HepG2 (cell line): ENCODE results near the gene KLB. TPM values are rescaled to one million over a fixed set of nuclear protein-coding genes. Genes with fewer than 3 reads are reported as not detected.

Experiments
- ATAC-seq: fragments of 200-7000 bp; cut with Tn5 transposase; 3 replicates; pipeline ENCODE4 v1.9.1; 2020; ENCODE audit warnings: mild to moderate bottlenecking, moderate library complexity
- BruUV-seq: library from RNA; stranded (reverse); fragments of 400-500 nt; replicated peaks from 2 replicates; lab custom pipeline; 2021; lab: Mats Ljungman, UMichigan
- CTCF ChIA-PET: fragments of 300-600 bp; formaldehyde crosslinking; extraction: SDS; loops from one replicate; lab custom pipeline; 2021; ENCODE audit warnings: low total read pairs, inconsistent platforms, low intra/inter-chr PET ratio; lab: Yijun Ruan, JAX
- POLR2A ChIA-PET: fragments of 350-600 bp; sonication (Branson Sonifier 250); formaldehyde crosslinking; loops from one replicate; lab custom pipeline; 2020; ENCODE audit warnings: antibody characterized with exemption, inconsistent platforms; lab: Yijun Ruan, JAX
- DNase-seq: peaks from one replicate; pipeline ENCODE4 v3.0.0-alpha.2; 2015; ENCODE audit warnings: low spot score
- FAIRE-seq: peaks from 3 replicates; lab custom pipeline; 2011; peaks lifted over from hg19 to GRCh38; lab: Jason Lieb, UNC
- H2AFZ ChIP-seq: one replicate; pipeline ENCODE4 v1.6.1; 2011; ENCODE audit warnings: low read length, inconsistent platforms
- H3K27ac ChIP-seq: fragments of 300-600 bp; 3 replicates; pipeline ENCODE4 v1.8.0; 2011; ENCODE audit warnings: mixed run types, mild to moderate bottlenecking, mixed read lengths, low read length, inconsistent platforms; ENCODE audit not compliant: insufficient read depth; ENCODE audit errors: extremely low read length
- H3K27me3 ChIP-seq, 2 experiments: fragments of 200-600 bp in 1 of 2; 2 replicates in 1 of 2; 3 replicates in 1 of 2; pipeline versions ENCODE4 v1.6.0 to v1.8.0; 2011; ENCODE audit warnings: low read length in 2 of 2, mild to moderate bottlenecking in 2 of 2, moderate library complexity in 2 of 2, inconsistent platforms in 1 of 2; ENCODE audit not compliant: insufficient read depth in 2 of 2, control insufficient read depth in 1 of 2
- H3K36me3 ChIP-seq, 2 experiments: fragments of 200-600 bp in 1 of 2; replicated peaks in 1 of 2; 2 replicates in 1 of 2; 3 replicates in 1 of 2; pipeline versions ENCODE4 v1.5.1 to v1.8.0; 2011; ENCODE audit warnings: low read length in 2 of 2, inconsistent platforms in 1 of 2; ENCODE audit not compliant: insufficient read depth in 2 of 2, control insufficient read depth in 1 of 2
- H3K4me1 ChIP-seq: 2 replicates; pipeline ENCODE4 v1.5.1; 2012; ENCODE audit warnings: low read length, inconsistent platforms; ENCODE audit not compliant: insufficient read depth
- H3K4me2 ChIP-seq: 2 replicates; pipeline ENCODE4 v1.6.0; 2011; ENCODE audit warnings: low read depth, low read length, inconsistent platforms
- H3K4me3 ChIP-seq, 3 experiments: fragments of 200-600 bp in 1 of 3; sonication (generic), shearing (Covaris generic) in 1 of 3; replicated peaks in 1 of 3; 2 replicates each; pipeline ENCODE4 v1.5.1; 2011 to 2016; ENCODE audit warnings: low read length in 3 of 3, inconsistent platforms in 2 of 3, low read depth in 2 of 3, mild to moderate bottlenecking in 2 of 3, control low read depth in 1 of 3, mixed read lengths in 1 of 3; ENCODE audit not compliant: insufficient read depth in 1 of 3
- H3K79me2 ChIP-seq: one replicate; pipeline ENCODE4 v1.6.1; 2011; ENCODE audit warnings: low read length, inconsistent platforms; ENCODE audit not compliant: insufficient read depth
- H3K9ac ChIP-seq: 2 replicates; pipeline ENCODE4 v1.6.0; 2011; ENCODE audit warnings: mild to moderate bottlenecking, low read depth, low read length, inconsistent platforms; ENCODE audit not compliant: insufficient read depth
- H3K9me3 ChIP-seq: 2 replicates; pipeline ENCODE4 v1.5.1; 2012; ENCODE audit warnings: mild to moderate bottlenecking, low read length
- H4K20me1 ChIP-seq: 2 replicates; pipeline ENCODE4 v1.6.0; 2011; ENCODE audit warnings: inconsistent platforms, mild to moderate bottlenecking, low read length, moderate library complexity; ENCODE audit not compliant: insufficient read depth
- CENPT ChIP-seq: sonication (generic); formaldehyde crosslinking; IDR thresholded peaks from 2 replicates; pipeline ENCODE4 v1.8.0; 2022; ENCODE audit warnings: low read depth, mild to moderate bottlenecking, moderate library complexity, missing genetic modification reagents
- GTF3A ChIP-seq: sonication (generic); formaldehyde crosslinking; conservative IDR thresholded peaks from 2 replicates; pipeline ENCODE4 v1.4.0; 2020; ENCODE audit warnings: mild to moderate bottlenecking, missing genetic modification reagents
- NFYC ChIP-seq: IDR thresholded peaks from 2 replicates; pipeline ENCODE4 v1.6.1; 2016; ENCODE audit warnings: missing genetic modification reagents, missing compliant biosample characterization
- POLR2G ChIP-seq: fragments of 200-400 bp; formaldehyde crosslinking; IDR thresholded peaks from 2 replicates; pipeline ENCODE4 v1.6.1; 2018; ENCODE audit warnings: mild to moderate bottlenecking, low read depth, low read length, moderate library complexity
- RBFOX2 ChIP-seq: fragments of 200-400 bp; formaldehyde crosslinking; IDR thresholded peaks from 2 replicates; pipeline ENCODE4 v1.6.1; 2017; ENCODE audit warnings: low read depth, mild to moderate bottlenecking, low read length
- ZNF121 ChIP-seq: sonication (generic); formaldehyde crosslinking; IDR thresholded peaks from 2 replicates; pipeline ENCODE4 v1.5.0; 2020; ENCODE audit warnings: mild to moderate bottlenecking, missing genetic modification reagents
- ZNF770 ChIP-seq: sonication (generic); formaldehyde crosslinking; IDR thresholded peaks from 2 replicates; pipeline ENCODE4 v1.5.0; 2020; ENCODE audit warnings: mild to moderate bottlenecking, missing genetic modification reagents
- WGBS: methylation state at CpG from one replicate; pipeline ENCODE4 v1.1.6; 2017; ENCODE audit warnings: low lambda C conversion rate; 5-methylcytosine and 5-hydroxymethylcytosine counted together
- in situ Hi-C: cut with HindIII; loops from 2 replicates; pipeline ENCODE4 v1.10.0; 2017; ENCODE audit warnings: low pct_unique_long_range_greater_than_20kb; ENCODE audit not compliant: extremely low pct_ligation_motif_present
- intact Hi-C: fragments of 100-400 bp; cut with micrococcal nuclease; formaldehyde crosslinking; loops from one replicate; pipeline ENCODE4 v1.10.0; 2022; ENCODE audit not compliant: unreplicated experiment
- polyA plus RNA-seq, 8 experiments: library from polyadenylated mRNA; depleted of rRNA in 3 of 8; stranded (reverse) in 7 of 8; unstranded in 1 of 8; fragments of >200 nt; fragmentation: Illumina TruSeq in 4 of 8; extraction: Trizol in 4 of 8; gene quantifications; 2 replicates each; pipeline versions ENCODE4 v1.2.1 to v1.2.3, GENCODE V29; 2011 to 2016; ENCODE audit warnings: low read depth in 4 of 8, missing spikeins in 1 of 8, mixed read lengths in 1 of 8; ENCODE audit not compliant: insufficient read depth in 1 of 8
- total RNA-seq, 5 experiments: library from RNA; depleted of rRNA; stranded (reverse); fragments of >200 nt; fragmentation: Illumina TruSeq; extraction: Trizol; gene quantifications; 2 replicates each; pipeline ENCODE4 v1.2.3, GENCODE V29; 2016; ENCODE audit warnings: low read depth in 1 of 5

KLB gene
- total and polyA plus RNA-seq, 2 of the 13 experiments (the other 11 are each of a cell fraction or from before 2014, with no cell fraction given): 25.3 to 82.0 TPM

GRCh38 chr4:39456946-39457763 lies 50.4 kb downstream of the KLB start:
- ChIA-PET CTCF (no interaction called here), POLR2A (interaction anchor here (2.0 to 4.0 kb wide), 5 partner anchors 28 to 92 kb away, joined by 10 to 50 read pairs (median 30); partner anchors contain the start of genes KLB and RFC1)
- H4K20me1 ChIP-seq: peaks cover 54% of the 10 kb centered on the region
- intact Hi-C loops (no loop called here), in situ Hi-C loops (no loop called here)
- peaks cover 52% of the 10 kb centered on the region for H3K79me2 ChIP-seq
- TF ChIP-seq POLR2G (0 out of 2 replicates have a peak, but pooled peaks have one; percentile 39), NFYC (CRISPR knock-in tag) (no peak), ZNF121 (CRISPR knock-in tag) (peak; percentile 84), GTF3A (no peak), RBFOX2 (peak; percentile 53; the same call in 1 of the 2 replicates), CENPT (no peak), ZNF770 (peak; percentile 30; the same call in 1 of the 2 replicates)
- DNase-seq (no peak), ATAC-seq (no peak), FAIRE-seq (no peak)
- H3K27me3 ChIP-seq: no peaks in the 10 kb centered on the region; a peak in 1 of 5 replicates
- BruUV-seq: no TSS peak
- peaks cover 65% of the 10 kb centered on the region for H3K4me1 ChIP-seq
- 32% methylated on average over 10 of the region's 10 CpGs for WGBS
- no peak overlapping the region for H2AFZ ChIP-seq
- H3K4me3 ChIP-seq: peak overlapping the region; percentile 84 to 97 (median 93)
- peaks cover 8 to 51% of the 10 kb centered on the region in 2 experiments for H3K36me3 ChIP-seq
- H3K9me3 ChIP-seq: no peaks in the 10 kb centered on the region
- peak overlapping the region; percentile 87 for H3K27ac ChIP-seq
- H3K9ac ChIP-seq: peak overlapping the region; percentile 97
- peak overlapping the region; percentile 91 for H3K4me2 ChIP-seq
